Motor neuron (in vitro differentiated cells): ENCODE data around the gene ADM2. TPM values are rescaled to one million over a fixed set of nuclear protein-coding genes. Genes with fewer than 3 reads are reported as not detected.

Experiments used
- ATAC-seq, 8 experiments: fragments of 200-7000 bp; cut with Tn5 transposase; replicated peaks in 6 of 8; 2 replicates each; pipeline ENCODE4 v1.8.0; 2021; ENCODE audit warnings: mild to moderate bottlenecking in 8 of 8, moderate library complexity in 8 of 8
- H3K27ac ChIP-seq, 2 donors: fragments of 250-450 bp; sonication (Bioruptor Pico); 2 replicates each; pipeline ENCODE4 v1.9.0; 2021; ENCODE audit warnings: antibody characterized with exemption in 2 of 2, mild to moderate bottlenecking in 2 of 2, moderate library complexity in 1 of 2
- H3K4me1 ChIP-seq, 2 donors: fragments of 250-450 bp; sonication (Bioruptor Pico); replicated peaks in 1 of 2; 2 replicates each; pipeline ENCODE4 v1.6.1; 2021; ENCODE audit warnings: antibody characterized with exemption in 2 of 2, mild to moderate bottlenecking in 2 of 2, moderate library complexity in 1 of 2
- H3K4me3 ChIP-seq, 5 donors: fragments of 250-450 bp; sonication (Bioruptor Pico); 2 replicates each; pipeline ENCODE4 v1.9.0; 2021; ENCODE audit warnings: antibody characterized with exemption in 5 of 5, mild to moderate bottlenecking in 5 of 5, moderate library complexity in 4 of 5
- WGBS, 10 experiments: fragments of 450-650 bp; shearing (Covaris generic); methylation state at CpG; one replicate each; pipeline ENCODE4 v1.0.0; 2022; 5-methylcytosine and 5-hydroxymethylcytosine counted together
- in situ Hi-C, 9 experiments: fragments of 400-800 bp; cut with MboI; loops; one replicate each; pipeline ENCODE4 v1.15.0; 2021; ENCODE audit warnings: low sequenced_read_pairs in 9 of 9, low pct_unique_long_range_greater_than_20kb in 2 of 9; ENCODE audit not compliant: unreplicated experiment in 9 of 9
- total RNA-seq, 8 experiments: library from RNA; unstranded; fragments of 300-600 nt; gene quantifications; 2 replicates each; pipeline versions ENCODE4 v1.2.3 to v1.2.4, GENCODE V29; 2022

Gene ADM2
- total RNA-seq, 8 experiments from 2014 or later, result 0.09 to 7.6 (median 1.2) TPM

DNA sequence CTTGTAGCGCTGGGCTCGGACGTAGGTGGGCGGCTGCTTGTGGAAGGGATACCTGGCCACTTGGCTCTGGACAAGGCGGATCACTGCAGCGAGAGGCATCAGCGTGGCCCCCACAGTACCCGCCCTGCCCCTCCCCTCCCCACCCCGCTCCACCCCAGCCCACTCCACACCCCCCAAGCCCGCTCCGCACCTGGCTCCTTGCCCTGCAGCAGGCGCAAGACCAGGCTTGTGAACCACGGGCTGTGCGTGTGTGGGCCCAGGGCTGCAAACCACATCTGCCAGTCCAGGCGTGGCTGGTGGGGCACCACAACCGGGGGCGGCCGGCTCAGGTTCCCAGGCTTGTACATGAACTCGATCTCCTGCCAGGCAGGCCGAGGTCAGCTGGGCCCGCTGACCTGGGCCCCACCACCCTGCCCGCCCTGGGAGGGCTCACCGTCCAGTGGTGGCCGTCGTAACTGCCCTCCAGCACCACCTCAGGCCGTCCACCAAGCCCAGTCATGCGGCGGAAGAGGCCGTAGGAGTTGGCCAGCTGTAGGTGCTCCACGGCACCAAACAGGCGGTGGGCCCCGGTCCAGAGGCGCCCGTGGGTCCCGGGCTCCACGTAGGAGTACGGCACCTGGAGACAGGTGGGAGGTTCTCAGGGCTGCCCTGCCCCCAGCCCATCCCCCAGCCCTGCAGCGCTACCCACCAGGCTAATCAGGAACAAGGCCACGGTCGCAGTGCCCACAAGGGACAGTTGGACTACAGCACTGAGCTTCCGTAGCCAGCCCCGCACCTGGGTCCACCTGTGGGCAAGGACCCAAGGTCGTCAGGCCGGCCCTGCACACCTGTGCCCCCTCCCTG lies 23.2 kb downstream of the ADM2 start:
- no peak for ATAC-seq
- Histone ChIP-seq H3K4me3 (no peak overlapping the region), H3K27ac (no peak overlapping the region), H3K4me1 (peaks cover 13% of the 10 kb centered on the region in 2 donors)
- in situ Hi-C loops, result no loop called here
- 50 to 100% methylated on average over 1 to 2 of the region's 44 CpGs; no CpG with 5 or more reads in 8 of the 10 experiments for WGBS, 10 experiments

DNA sequence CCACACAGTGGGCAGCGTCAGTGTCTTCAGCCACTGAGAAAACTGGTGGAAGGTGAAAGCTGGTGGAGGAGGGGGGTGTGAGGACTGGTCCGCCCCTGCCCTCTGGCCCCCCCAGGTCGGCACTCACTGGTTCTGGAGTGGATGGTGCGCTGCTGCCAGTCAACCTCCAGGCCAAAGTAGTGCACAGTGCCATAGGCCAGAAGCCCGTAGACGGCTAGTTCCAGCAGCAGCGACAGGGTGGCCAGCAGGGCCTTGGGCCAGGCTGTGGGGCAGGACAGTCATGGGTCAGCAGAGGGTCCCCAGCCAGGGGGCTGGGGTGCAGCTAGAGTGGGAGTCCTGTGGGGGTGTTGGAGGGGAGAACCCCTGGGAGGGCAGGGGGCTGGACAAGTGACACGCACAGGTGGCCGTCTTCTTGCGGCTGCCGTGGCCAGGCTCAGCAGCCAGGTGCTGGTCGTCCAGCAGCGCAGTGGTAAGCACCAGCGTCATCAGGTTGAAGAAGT lies 24.0 kb downstream of the ADM2 start:
- H3K4me1 ChIP-seq, result peaks cover 14 to 18% of the 10 kb centered on the region in 2 donors
- ATAC-seq, result no peak
- 92 to 100% (median 100%) methylated on average over 1 to 4 of the region's 14 CpGs; no CpG with 5 or more reads in 7 of the 10 experiments for WGBS, 10 experiments
- H3K4me3 ChIP-seq, result no peak overlapping the region
- no peak overlapping the region for H3K27ac ChIP-seq
- in situ Hi-C loops, result no loop called here

DNA sequence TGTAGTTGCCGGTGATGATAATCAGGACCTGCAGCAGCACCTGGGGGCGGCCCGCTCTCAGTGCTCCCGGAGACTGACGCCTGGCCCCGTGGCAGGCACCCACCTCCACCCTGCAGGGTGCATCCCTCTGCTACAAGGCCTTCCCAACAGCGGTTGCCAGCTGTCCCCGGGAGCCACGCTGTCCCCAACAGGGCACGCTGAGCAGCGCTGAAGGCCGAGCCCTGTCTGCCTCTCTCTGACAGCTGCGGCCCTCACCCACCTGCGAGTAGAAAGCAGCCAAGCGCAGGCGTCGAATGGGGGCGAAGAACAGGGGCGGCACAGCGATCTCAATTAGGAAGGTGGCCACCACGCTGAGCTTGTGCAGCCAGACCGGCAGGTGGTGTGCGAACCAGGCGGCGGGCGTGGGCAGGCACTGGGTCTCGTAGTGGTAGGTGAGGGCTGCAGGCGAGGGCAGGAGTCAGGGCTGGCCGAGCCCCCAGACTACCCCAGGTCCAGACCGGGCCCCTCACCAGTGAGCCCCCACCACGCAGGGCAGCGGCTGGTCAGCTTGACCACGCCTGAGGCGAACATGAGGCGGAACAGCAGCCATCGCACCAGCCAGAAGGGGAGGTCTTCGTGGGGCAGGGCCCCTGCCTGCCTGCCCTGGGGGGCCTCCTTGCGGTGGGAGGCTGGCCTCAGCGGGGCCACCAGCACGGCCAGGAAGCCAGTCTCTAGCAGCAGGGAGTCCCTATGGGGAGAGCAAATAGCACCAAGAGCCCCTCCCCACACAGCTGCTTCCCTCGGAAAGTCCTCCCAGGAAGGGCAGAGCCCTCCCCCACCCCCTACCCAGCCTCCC lies 24.6 kb downstream of the ADM2 start:
- in situ Hi-C loops, result no loop called here
- WGBS, 10 experiments, result 80 to 100% (median 96%) methylated on average over 1 to 13 of the region's 41 CpGs; no CpG with 5 or more reads in 5 of the 10 experiments
- no peak for ATAC-seq
- H3K4me1 ChIP-seq, result peaks cover 14 to 18% of the 10 kb centered on the region in 2 donors
- H3K4me3 ChIP-seq, result peak overlapping the region; percentile 80 to 98 (median 95)
- no peak overlapping the region for H3K27ac ChIP-seq

DNA sequence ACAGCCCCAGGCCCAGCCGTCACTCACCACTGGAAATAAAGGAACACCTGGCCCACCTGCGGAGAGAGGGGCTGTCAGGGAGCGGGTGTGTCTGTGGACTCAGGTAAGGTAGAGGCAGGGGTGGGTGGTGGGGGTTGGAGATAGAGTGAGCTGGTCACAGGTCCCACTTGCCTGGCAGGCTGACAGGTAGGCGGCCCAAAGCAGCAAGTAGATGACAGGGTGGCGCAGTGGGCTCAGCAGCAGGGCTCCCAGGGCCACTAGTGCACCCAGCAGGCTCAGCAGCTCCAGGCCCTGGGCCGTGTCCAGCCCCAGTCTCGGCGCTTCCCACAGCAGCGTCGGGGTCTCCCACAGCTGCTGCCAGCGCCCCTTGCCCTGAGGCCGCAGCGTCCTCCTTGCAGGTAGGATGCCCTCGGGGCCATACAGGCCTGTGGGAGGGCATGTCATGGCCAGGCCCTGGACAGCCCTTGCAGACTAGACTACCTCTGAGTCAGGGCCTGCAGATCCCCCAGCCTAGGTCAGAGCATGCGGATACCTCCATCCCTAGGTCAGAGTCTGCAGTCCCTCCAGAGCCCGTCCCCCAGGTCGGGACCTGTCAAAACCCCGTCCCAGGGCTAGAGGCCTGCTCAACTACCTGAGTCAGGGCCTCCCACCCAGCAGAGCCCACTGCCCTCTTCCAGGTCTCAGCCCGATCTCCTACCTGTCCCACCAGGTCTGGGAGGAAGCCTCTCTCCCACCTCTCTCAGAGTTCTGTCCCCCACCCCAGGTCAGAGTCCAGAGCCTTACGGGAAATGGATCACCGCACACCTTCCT lies 25.5 kb downstream of the ADM2 start:
- 0 to 35% (median 0%) methylated on average over 1 to 2 of the region's 21 CpGs; no CpG with 5 or more reads in 6 of the 10 experiments for WGBS, 10 experiments
- Histone ChIP-seq H3K4me1 (peaks cover 14 to 18% of the 10 kb centered on the region in 2 donors), H3K27ac (peak overlapping the region; percentile 89 to 94), H3K4me3 (peak overlapping the region; percentile 80 to 98 (median 95))
- ATAC-seq, result peak; percentile 2 to 12 (median 9)
- in situ Hi-C loops, result no loop called here

DNA sequence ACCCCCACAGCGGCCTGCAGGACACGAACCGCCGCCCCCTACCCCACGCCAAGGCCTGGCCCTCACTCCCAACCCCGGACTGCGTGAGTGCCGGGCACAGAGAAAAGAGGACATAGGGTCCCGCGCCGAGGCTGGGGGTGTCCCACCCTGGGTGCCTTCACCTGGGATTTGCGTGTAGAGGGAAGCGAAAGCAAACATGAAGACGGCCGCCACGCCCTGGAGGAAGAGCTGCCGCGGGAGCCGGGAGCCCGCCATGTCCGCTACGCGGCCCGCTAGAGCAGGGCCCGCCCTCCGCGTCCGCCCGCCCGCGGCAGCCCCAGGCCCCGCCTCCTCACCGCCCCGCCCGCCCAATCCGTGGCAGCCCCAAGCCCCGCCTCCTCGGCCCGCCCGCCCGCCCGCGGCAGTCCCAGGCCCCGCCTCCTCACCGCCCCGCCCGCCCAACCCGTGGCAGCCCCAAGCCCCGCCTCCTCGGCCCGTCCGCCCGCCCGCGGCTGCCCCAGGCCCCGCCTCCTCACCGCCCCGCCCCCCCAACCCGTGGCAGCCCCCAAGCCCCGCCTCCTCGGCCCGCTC lies 26.2 kb downstream of the ADM2 start, which contains the start of gene LMF2:
Gene LMF2 (minus strand): TSS at position 282 of the 570 bp plus-strand sequence. CDS start 27 bp downstream, at position 255.
- H3K4me3 ChIP-seq, result peak within 1 kb of the TSS; percentile 80 to 100 (median 98)
- peak; percentile 71 to 85 (median 72) for ATAC-seq
- in situ Hi-C loops, result no loop called here
- H3K4me1 ChIP-seq, result peaks cover 14 to 18% of the 10 kb centered on the region in 2 donors
- WGBS, 10 experiments, result 0% methylated on average over 1 of the region's 62 CpGs; no CpG with 5 or more reads in 9 of the 10 experiments
- peak within 1 kb of the TSS; percentile 94 to 98 for H3K27ac ChIP-seq

DNA sequence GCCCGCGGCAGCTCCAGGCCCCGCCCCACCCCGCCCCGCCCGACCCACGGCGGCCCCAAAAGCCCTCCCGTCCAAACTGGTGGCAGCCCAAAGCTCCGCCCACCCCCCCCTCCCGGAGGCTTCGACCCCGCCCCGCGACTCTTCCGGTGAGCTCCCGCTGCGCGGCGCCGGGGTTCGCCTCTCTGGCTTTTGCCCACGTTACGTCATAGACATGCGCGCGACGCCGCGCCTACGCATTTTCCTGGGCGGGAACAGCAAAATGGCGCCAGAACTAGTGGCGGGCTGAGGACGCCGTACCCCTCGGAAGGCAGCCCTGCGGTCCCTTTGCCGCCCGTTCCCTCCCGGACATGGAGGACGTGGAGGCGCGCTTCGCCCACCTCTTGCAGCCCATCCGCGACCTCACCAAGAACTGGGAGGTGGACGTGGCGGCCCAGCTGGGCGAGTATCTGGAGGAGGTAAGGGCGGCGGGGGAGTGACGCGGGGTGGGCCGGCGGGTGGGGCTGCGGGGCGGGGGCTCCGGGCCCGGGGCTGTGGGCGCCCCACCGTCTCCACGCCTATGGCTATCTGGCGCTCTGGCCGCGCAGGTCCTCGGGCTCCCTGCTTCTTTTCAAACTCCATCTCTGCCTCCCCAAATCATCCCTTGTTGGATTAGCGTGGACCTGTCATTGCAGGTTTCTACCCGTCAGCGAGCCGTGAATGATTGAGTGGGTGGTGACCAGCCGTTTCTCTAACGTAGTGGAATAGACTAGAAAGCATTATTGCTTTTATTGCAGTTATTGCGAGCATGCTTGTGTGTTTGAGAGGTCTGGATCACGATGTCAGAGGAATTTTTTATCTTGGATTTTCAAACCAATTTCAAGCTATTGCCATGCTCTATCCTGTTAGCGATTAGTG lies 26.9 kb downstream of the ADM2 start, which contains the start of gene NCAPH2:
Gene NCAPH2 (plus strand): TSS at position 234 of the 894 bp plus-strand sequence. CDS start 114 bp downstream, at position 348.
- WGBS, 10 experiments, result 0 to 29% (median 0%) methylated on average over 1 to 10 of the region's 76 CpGs; no CpG with 5 or more reads in 1 of the 10 experiments
- Histone ChIP-seq H3K27ac (peak within 1 kb of the TSS; percentile 94 to 98), H3K4me1 (peaks cover 14 to 18% of the 10 kb centered on the region in 2 donors), H3K4me3 (peak within 1 kb of the TSS; percentile 80 to 100 (median 98))
- in situ Hi-C loops, result no loop called here
- peak; percentile 65 to 77 (median 72) for ATAC-seq

DNA sequence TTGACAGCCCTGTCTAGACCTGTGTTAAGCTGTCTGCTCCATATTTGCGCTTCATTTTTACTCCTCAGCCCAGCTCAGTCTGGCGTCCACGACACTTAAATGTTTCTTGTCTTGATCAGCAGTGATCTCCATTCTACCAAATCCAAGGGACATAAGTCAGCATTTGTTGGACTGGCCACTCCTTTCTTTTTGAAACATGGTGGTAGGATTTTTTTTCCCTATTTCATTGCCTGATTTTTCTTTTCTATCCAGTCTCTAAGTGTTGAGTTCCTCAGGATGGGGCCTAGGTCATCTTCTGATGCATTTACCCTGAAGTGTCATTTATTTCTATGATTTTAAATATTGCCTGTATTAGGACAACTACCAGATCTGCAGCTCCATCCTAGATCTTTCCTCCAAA lies 27.6 kb downstream of the ADM2 start:
- ATAC-seq, result no peak
- peak overlapping the region; percentile 70 to 100 (median 91) for H3K4me3 ChIP-seq
- WGBS, 10 experiments, result 0 to 19% (median 7%) methylated on average over 1 to 3 of the region's 3 CpGs; no CpG with 5 or more reads in 1 of the 10 experiments
- H3K4me1 ChIP-seq, result peaks cover 14 to 18% of the 10 kb centered on the region in 2 donors
- H3K27ac ChIP-seq, result peak overlapping the region; percentile 94 to 98
- in situ Hi-C loops, result no loop called here

DNA sequence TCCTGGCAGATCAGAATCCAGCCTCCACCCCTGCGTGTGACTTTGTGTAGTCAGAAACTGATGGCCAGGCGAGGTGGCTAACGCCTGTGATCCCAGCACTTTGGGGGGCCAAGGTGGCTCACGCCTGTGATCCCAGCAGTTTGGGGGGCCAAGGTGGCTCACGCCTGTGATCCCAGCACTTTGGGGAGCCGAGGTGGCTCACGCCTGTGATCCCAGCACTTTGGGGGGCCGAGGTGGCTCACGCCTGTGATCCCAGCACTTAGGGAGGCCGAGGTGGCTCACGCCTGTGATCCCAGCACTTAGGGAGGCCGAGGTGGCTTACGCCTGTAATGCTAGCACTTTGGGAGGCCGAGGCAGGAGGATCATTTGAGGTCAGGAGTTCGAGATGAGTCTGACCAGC lies 31.8 kb downstream of the ADM2 start:
- Histone ChIP-seq H3K4me3 (no peak overlapping the region), H3K27ac (no peak overlapping the region), H3K4me1 (peaks cover 8 to 12% of the 10 kb centered on the region in 2 donors)
- in situ Hi-C loops, result no loop called here
- WGBS, 10 experiments, result 70 to 100% (median 100%) methylated on average over 1 to 3 of the region's 15 CpGs; no CpG with 5 or more reads in 5 of the 10 experiments
- no peak for ATAC-seq

DNA sequence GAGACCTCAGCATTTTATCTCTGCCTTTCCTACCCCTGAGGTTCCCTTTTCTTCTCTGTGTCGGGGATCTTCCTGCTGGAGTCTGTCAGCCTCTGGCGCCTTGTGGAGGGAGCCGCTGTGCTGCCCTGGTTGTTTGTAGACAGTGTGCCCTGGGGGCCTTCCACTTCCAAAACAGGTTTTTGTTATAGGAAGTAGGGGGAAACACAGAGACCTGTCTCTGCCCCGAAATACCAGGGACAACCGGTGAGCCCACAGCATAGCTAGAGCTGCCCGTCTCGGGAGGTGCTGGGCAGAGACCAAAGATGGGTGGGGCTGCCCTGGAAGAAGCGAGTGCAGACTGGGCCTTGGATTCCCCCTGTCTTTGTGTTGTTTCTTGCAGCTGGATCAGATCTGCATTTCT lies 34.7 kb downstream of the ADM2 start:
- no peaks in the 10 kb centered on the region for H3K4me1 ChIP-seq
- 88 to 100% (median 95%) methylated on average over 3 to 4 of the region's 8 CpGs; no CpG with 5 or more reads in 7 of the 10 experiments for WGBS, 10 experiments
- in situ Hi-C loops, result no loop called here
- no peak for ATAC-seq
- H3K4me3 ChIP-seq, result no peak overlapping the region
- H3K27ac ChIP-seq, result no peak overlapping the region

DNA sequence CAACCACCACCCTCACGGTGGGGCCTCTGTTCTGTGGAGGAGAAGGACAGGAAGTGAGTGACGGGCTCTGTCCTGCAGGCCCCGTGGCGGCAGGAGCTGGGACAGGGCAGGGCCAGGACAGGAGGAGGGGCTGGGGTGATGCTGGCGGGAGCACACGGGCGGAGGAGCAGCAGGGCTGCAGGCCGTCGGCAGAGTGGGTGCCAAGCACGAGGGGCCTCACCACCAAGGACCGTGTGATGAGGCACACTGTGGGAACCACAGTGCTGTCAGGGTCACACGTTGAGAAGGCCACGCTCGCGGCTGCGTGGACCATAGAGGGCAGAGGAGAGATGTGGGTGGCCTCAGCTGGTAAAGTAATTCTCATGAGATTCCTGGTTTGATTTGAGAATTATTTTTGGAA lies 35.5 kb downstream of the ADM2 start:
- in situ Hi-C loops, result no loop called here
- H3K27ac ChIP-seq, result no peak overlapping the region
- ATAC-seq, result peak in 3 of 8 experiments; percentile 4 to 12 (median 10)
- H3K4me1 ChIP-seq, result no peaks in the 10 kb centered on the region
- WGBS, 10 experiments, result 60 to 100% (median 83%) methylated on average over 1 to 12 of the region's 16 CpGs; no CpG with 5 or more reads in 5 of the 10 experiments
- H3K4me3 ChIP-seq, result no peak overlapping the region
